ENCODE results near the gene IL17RC.
"Not testable (repeated sequence)": the region's sequence is repeated elsewhere in the genome, so short reads cannot be mapped to it uniquely, and the experiment has no call there.

The IL17RC gene

DNA sequence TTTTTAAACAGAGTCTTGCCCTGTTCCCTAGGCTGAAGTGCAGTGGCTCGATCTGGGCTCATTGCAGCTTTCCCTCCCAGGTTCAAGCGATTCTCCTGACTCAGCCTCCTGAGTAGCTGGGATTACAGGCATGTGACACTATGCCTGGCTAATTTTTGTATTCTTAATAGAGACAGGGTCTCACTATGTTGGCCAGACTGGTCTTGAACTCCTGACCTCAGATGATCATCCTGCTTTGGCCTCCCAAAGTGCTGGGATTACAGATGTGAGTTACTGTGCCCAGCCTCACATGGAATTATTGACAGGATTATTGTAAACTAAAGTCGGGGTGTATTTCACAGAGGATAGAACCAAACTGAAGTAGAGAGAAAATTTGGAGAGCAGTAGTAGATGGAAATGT, 21.2 kb upstream of the IL17RC start:
- not testable (repeated sequence) for DNase-seq

DNA sequence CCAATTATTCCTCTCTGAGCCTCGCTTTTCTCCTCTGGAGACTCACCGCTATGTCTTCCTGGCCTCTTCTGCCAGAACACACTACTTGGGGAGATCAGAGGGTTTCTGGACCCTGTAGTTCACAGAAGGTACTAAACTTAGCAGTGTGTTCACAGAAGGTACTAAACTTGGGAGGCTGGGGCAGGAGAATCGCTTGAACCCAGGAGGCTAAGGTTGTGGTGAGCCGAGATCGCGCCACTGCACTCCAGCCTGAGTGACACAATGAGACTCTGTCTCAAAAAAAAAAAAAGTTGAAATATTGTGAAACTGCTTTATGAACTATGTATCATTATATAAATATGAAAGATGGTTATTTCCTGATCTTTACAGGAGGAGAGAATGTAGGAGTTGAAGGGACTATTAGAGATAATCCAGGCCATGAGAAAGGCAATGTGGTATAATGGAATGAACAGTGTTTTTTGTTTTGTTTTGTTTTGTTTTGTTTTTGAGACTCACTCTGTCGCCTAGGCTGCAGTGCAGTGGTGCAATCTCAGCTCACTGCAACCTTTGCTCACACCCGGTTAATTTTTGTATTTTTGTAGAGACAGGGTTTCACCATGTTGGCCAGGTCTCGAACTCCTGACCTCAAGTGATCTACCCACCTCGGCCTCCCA, 20.0 kb upstream of the IL17RC start:
- DNase-seq: not testable (repeated sequence)

DNA sequence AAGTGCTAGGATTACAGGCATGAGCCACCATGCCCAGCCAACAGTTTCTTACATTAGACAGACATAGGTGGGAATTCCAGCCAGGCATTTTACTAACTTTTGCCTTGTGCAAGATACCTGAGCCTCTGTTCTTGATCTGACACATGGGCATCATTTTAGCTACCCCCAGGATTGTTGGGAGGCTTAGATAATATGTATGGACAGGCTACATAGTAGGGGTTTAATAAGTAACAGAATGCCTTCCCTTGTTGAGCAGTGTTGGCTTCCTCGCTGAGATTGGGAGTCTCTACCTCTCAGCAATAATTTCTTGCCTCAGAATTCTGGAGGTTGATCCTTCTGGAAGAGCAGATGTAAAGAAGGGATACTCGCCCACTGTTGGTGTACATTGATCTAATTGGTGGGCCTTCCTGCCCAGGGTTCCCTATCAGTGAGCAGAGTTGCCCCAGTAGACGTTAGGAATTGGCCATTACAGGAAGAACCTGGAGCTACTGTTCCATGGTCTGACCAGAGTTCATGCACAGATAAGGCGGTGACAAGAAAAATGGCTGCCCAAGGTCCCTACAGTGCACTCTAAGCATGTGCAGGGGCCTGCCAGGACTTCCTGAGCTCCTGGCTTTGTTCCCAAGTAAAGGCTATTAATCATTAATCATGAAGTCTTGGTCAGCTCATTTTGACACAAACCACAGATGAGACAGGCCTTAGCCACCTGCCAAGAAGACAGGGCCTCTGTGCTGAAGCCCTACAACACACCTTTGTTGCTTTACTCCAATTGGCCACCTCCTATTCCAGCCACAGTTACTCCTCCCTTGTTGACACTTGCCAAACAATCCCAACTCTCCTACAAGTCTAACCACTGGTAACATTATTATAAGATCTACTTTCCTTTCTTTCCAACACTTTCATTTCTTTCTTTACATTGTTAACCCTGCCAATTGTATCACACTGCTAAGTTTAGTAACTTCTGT, 19.2 kb upstream of the IL17RC start:
- no peak for DNase-seq

DNA sequence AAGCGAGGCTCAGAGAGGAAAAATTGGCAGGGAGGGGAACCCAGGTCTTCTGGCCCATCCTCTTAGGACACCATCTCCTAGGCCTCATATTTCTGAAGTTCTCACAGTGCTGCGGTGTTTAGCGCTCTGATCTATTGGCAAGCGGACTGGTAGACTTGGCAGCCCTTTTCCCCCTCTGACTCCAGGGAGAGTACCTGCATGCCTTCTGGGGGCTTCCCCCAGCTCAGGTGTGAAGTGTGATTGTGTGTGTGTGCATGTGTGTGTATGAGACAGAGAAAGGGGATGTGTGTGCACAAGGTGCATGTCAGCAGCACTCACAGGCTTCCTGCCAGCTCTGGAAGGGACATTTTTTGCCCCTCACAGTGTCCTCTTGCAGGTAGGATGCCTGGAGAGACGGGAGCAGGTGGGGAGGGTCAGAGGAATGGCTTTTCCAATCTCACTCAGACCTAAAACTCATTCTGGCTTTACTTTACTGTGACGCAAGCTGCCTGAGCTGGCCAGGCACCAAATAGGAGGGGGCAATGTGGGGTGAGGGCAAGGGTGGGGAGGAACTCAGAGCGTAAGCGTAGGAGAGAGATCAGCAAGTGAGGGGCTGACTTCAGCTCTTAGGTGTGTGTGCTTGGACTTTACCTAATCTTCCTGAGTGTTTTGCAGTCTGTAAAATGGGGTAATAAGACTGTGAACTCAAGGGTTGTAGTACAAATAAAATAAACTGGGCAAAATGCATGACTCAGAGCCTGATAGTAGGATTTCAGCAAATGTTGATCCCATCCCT, 18.2 kb upstream of the IL17RC start:
- DNase-seq: no peak

DNA sequence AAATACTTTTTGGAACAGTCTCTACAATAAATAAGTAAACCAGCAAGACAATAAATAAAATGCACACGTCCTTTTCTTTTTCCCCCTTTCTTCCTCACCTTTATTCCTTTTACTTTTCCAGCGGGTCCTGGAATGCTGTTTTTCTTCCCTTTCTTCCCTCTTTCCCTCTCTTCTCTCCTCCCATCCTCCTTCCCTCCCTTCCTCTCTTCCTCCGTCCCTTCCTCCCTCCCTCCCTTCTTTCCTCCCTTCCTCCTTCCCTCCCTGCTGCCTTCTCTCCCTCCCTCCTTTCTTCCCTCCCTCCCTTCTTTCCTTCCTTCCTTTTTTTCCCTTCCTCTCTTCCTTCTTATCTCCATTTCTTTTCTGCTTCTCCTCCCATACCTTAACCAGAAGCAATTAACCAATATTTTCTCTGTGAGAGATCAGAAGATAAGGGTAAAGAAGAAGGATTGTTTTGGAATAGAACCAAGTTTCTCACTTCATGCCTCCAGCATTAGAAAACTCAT, 17.6 kb upstream of the IL17RC start:
- DNase-seq: no peak

DNA sequence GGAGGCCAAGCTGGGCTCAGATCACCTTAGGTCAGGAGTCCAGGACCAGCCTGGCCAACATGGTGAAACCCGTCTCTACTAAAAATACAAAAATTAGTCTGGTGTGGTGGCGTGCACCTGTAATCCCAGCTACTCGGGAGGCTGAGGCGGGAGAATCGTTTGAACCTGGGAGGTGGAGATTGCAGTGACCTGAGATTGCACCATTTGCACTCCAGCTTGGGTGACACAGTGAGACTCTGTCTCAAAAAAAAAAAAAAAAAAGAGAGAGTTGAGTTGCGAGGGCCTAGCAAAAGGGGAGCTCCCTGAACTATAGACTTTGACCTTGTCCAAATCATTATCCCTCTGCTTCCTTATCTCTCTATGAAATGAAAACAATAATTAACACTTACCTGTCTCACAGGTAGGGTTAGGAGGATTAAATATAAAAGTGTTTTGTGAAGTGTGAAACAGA, 15.9 kb upstream of the IL17RC start:
- not testable (repeated sequence) for DNase-seq

DNA sequence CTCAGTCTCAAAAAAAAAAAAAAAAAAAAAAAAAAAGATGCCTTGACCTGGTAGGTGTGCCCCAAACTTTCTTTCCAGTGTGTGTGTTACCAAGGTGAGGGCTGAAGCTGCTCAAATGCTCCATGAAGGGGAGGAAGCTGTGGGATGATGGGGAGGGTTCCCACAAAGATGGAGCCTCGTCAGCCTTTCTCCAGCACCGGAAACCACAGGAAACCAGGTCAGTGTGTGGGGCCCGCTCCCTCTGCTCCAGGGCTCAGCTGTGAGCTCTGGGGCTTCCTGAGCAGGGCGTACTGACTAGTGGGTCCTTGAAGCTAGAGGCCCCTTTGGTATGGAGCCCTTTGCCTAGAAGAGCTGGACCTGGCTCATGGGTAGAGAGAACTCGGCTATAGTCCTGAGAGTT, 14.9 kb upstream of the IL17RC start:
- no peak for DNase-seq

DNA sequence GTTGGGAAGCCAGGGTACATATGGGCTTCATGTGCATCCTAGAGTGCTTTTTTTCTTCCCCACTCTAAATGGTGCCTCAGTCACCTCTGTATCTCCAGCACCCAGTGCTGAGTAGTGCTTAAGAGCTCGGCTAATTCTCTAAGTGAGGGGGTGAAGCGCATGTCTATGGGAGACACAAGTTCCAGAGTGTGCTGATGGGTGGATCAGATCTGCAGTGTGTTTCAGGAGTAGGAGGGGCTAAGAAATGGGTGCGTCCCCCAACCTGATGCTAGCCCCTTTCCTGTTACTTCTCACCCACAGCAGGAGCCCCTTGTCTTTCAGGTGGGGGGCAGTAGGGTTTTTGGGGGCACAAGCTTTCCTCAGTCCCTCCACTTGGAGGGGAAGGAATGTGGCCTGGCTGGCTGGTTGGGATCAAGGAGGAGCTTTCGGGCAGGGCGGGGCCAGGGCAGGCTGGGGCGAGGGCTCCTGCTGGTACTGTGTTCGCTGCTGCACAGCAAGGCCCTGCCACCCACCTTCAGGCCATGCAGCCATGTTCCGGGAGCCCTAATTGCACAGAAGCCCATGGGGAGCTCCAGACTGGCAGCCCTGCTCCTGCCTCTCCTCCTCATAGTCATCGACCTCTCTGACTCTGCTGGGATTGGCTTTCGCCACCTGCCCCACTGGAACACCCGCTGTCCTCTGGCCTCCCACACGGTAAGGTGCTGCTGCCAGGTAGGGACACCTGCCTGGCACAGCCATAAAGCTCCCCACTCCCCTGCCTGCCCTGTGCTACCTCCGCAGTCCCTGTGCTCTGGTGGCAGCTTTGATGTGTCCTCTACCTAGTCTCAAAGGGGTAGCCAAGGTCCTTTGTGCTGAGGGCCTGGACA, 14.3 kb upstream of the IL17RC start, which contains the start of gene IL17RE:
Gene IL17RE (plus strand): TSS at position 477 of the 866 bp plus-strand sequence. CDS start 85 bp downstream, at position 562.
- no peak for DNase-seq

DNA sequence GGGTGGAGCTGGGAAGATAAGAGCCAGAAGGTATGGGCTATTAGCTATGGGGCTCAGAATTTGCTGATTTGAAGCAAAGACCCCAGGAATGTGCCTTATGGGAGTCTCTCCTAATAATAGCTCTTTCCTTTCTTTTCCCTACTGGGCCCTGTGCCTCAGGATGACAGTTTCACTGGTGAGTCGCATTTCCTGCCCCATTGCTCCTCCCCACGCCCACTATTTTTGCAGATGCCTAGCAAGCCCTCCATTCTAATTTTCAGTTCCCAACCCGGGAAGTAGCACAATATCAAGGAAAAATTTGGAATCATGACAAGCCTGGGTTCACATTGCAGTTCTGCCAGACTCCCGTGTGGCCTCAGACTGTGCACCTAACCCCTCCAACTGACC, 13.7 kb upstream of the IL17RC start:
- DNase-seq: no peak

DNA sequence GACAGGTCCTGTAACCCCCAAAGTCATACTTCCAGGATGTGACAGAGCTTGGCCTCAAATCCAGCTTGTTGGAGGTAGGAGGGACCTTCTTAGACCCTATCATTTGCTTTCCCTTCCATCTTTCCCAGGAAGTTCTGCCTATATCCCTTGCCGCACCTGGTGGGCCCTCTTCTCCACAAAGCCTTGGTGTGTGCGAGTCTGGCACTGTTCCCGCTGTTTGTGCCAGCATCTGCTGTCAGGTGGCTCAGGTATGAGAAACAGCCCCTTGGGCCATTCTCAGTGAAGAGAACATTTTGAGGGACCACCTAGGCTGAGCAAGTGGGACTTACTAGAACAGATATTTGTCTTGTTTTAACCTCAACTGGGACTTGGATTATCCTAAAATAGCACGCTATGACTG, 13.0 kb upstream of the IL17RC start:
- DNase-seq: no peak

DNA sequence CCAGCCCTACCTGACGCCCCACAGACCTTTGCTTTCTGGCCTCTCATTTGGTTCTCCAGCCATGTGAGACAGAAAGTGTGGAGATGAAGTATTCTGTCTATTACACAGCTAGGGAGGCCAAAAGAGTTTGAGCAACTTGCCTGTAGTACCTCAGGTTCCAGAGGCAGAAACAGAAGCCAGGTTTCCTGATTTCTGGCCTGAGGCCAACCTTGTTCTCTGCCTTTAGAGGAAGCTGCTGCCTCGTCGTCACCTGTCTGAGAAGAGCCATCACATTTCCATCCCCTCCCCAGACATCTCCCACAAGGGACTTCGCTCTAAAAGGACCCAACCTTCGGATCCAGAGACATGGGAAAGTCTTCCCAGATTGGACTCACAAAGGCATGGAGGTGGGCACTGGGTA, 10.4 kb upstream of the IL17RC start:
- no peak for DNase-seq

DNA sequence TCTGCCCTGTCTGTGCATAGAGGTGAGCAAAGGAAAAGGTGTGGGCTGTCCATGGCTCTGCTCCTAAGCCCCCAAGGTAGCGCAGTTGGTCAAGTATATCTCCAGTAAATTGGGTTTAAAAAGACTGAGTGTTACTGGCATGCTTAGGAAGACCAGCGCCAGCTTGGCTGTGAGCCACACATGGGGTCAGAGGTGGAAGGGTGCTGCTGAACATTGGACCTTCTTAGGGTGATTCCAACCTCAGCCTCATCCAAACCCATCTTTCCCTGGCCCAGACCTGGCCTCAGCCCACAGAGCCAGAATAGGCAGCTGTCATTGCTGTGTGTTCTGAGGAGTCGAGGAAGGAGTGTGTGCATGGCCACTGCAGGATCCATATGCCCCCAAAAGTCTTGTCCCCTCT, 8.6 kb upstream of the IL17RC start:
- no peak for DNase-seq

DNA sequence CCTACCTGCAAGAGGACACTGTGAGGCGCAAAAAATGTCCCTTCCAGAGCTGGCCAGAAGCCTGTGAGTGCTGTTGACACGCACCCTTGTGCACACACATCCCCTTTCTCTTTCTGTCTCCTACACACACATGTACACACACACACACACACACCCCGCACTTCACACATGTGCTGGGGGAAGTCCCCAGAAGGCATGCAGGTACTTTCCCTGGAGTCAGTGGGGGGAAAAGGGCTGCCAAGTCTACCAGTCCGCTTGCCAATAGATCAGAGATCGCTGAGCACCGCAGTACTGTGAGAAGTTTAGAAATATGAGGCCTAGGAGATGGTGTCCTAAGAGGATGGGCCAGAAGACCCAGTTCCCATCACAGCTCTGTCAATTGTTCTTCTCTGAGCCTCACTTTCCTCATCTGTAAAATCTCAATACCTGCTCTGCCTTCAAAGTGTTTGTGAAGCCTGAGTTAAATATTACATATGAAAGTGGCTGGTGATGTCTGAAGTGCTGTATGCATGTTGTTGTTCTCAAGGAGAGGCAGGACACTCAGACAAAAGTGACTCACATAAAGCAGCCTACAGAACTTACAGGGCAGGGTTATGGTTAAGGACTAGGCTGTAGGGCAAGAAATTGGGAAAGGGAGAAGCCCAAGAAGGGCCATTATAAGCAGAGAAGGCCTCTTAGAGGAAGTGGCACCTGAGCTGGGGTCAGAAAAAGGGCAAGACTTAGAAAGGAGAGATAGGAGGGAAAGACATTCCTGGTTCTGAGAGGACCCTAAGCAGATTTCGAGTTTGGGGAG, 7.5 kb upstream of the IL17RC start:
- no peak for DNase-seq

DNA sequence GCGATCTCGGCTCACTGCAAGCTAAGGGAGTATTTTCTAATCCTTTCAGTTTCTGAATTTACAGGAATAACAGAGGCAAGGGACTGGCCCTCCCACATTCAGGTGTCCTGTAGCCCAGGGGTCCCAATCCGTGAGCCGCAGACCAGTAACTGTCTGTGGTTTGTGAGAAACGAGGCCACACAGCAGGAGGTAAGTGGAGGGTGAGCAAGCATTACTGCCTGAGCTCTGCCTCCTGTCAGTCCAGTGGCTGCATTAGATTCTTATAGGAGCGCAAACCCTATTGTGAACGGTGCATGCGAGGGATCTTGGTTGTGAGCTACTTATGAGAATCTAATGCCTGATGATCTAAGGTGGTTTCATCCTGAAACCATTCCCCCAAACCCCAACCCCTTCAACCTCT, 5.0 kb upstream of the IL17RC start:
- DNase-seq: no peak

DNA sequence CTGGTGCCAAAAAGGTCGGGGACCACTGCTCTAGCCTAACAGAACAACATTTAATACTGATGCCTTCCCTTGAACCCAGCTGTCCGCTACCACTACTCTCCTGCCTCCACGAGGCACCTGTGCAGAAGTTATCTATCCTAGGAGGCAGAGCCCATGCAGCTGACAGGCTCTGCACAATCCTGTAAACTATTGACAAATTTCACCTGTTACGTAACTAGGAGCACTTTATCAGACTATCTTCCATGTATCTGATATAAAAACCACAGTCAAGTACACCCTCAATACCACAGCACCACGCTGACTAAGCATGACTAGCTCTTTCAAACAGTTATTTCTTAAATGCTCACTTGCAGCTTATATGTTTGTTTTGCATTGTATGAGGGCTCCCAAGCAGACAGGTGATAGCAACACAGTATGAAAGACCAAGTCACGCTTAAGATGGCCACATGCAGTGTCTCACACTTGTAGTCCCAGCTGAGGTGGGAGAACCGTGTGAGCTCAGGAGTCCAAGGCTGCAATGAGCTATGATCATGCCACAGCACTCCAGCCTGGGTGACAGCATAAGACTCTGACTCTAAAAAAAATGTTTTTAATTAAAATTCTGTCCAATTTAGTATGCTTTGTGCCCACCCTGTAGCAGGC, 4.5 kb upstream of the IL17RC start:
- no peak for DNase-seq

DNA sequence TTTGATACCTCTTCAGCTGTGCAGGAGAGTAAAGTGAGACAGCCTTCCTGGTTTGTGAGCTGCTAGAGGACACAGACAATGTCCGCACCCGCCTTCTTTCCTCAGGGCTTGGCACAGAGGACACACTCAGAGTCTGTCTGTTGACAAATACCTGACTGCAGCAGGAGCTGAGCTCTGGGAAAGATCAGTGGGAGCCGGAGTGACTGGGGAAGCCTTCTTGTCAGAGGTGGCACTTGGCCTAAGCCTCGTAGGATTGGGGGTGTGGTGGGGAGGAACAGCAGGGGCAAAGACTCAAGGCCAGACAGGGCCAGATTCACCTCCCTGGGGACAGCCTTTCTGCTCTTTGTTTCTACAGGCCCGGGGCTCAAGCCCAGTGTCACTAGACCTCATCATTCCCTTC, 3.3 kb upstream of the IL17RC start:
- no peak for DNase-seq

DNA sequence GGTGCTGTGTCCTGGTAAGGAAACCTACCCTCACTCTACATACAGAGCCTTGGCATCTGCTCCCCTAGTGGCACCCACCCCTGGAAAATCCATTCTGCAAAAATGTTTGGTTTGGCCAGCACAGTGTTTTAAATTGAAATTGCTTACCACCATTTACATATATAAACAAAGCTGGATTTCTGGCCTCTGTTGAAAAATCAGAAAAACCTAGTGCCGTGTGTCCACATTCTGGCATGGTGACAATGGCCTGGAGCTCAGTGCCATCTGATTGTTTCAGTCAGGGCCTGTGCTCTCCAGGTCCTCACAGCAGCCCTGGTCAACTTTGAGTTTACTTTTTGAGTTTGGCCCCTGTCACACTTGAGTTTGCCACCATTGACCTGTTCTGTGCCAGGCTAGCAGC, 2.9 kb upstream of the IL17RC start:
- no peak for DNase-seq

DNA sequence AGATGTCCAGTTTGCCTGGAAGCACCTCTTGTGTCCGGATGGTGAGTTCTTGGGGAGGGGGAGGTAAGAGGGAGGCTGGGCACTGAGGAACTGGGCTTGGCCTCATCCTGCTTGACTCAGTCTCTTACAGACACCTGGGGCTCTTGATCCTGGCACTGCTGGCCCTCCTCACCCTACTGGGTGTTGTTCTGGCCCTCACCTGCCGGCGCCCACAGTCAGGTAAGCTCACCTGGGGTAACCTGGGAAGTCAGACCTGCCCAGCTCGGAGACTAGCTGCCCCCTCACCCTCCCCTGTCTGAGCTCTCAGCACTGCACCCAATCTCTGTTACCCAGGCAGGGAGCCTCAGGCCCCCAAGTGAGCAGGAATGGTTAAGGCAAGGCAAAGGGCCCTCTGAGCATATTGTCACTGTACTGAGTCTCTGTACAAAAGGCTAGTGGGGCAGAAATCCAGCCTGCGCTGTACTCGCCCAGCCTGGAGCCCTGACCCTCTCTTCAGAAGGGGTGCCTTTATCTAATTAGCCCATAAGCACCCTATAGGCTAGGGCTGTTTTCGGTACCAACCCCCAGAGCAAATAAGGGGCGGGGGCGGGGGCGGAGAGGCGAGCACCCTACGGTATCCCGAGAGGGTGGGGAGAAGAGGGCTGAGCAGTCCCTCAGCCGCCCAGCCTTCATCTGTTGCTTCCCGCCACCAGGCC, 2.2 kb upstream of the IL17RC start:
- DNase-seq: no peak

DNA sequence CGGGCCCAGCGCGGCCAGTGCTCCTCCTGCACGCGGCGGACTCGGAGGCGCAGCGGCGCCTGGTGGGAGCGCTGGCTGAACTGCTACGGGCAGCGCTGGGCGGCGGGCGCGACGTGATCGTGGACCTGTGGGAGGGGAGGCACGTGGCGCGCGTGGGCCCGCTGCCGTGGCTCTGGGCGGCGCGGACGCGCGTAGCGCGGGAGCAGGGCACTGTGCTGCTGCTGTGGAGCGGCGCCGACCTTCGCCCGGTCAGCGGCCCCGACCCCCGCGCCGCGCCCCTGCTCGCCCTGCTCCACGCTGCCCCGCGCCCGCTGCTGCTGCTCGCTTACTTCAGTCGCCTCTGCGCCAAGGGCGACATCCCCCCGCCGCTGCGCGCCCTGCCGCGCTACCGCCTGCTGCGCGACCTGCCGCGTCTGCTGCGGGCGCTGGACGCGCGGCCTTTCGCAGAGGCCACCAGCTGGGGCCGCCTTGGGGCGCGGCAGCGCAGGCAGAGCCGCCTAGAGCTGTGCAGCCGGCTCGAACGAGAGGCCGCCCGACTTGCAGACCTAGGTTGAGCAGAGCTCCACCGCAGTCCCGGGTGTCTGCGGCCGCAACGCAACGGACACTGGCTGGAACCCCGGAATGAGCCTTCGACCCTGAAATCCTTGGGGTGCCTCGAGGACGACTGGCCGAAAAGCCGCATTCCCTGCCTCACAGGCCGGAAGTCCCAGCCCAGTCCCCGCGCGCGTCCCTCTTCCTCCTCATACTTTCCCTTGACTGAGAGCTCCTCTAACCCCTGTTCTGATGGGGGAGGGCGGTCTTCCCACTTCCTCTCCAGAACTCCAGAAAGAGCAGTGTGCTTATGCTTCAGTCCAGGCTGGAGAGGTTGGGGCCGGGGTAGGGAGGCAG, 1.4 kb upstream of the IL17RC start:
- DNase-seq: peak in 1 of 4 experiments; percentile 18
